Activated CD4-positive, alpha-beta T cell treated with anti-CD3 and anti-CD28 coated beads, Interleukin-2, amount 50 U/mL, for 24 hours (primary cell): ENCODE data around the gene MUC2.

Experiments used
- DNase-seq, 2 donors: peaks; one replicate each; pipeline ENCODE4 v3.0.0-alpha.2; 2020; ENCODE audit warnings: low read depth in 1 of 2, low spot score in 1 of 2

Gene MUC2

GRCh38 chr11:1086171-1087102 lies 11.8 kb downstream of the MUC2 start:
- DNase-seq, result no peak

GRCh38 chr11:1087279-1087960 lies 12.7 kb downstream of the MUC2 start:
- DNase-seq, result no peak

GRCh38 chr11:1087961-1088926 lies 13.6 kb downstream of the MUC2 start:
- DNase-seq, result no peak

- DNase-seq, result no peak
Measured at GRCh38 chr11:1088927-1089737, 14.5 kb downstream of the MUC2 start.

- no peak for DNase-seq
Measured at GRCh38 chr11:1089738-1090599, 15.3 kb downstream of the MUC2 start.

GRCh38 chr11:1090600-1091331 lies 16.1 kb downstream of the MUC2 start:
- no peak for DNase-seq

GRCh38 chr11:1091332-1092083 lies 16.8 kb downstream of the MUC2 start:
- no peak for DNase-seq

- DNase-seq, result no peak
Measured at GRCh38 chr11:1092145-1092670, 17.5 kb downstream of the MUC2 start.

GRCh38 chr11:1092919-1093318 lies 18.2 kb downstream of the MUC2 start:
- DNase-seq, result no peak

- no peak for DNase-seq
Measured at GRCh38 chr11:1099519-1100355, 25.1 kb downstream of the MUC2 start.

GRCh38 chr11:1100417-1101245 lies 26.0 kb downstream of the MUC2 start:
- DNase-seq, result no peak

GRCh38 chr11:1101318-1102089 lies 26.8 kb downstream of the MUC2 start:
- no peak for DNase-seq

GRCh38 chr11:1102221-1102971 lies 27.7 kb downstream of the MUC2 start:
- no peak for DNase-seq

- DNase-seq, result no peak
Measured at GRCh38 chr11:1102996-1103395, 28.3 kb downstream of the MUC2 start.
